Smooth muscle cell (in vitro differentiated cells): Measurements from ENCODE around the gene CSGALNACT2. TPM values are rescaled to one million over a fixed set of nuclear protein-coding genes. Genes with fewer than 3 reads are reported as not detected.

Source experiments
- DNase-seq: peaks from one replicate; lab custom pipeline; 2025; ENCODE audit not compliant: unreplicated experiment; lab: John Stamatoyannopoulos, UW
- H2AFZ ChIP-seq: fragments of 200-600 bp; sonication (generic); 2 replicates; pipeline ENCODE4 v1.6.0; 2016; ENCODE audit warnings: antibody characterized with exemption, low read depth, mild to moderate bottlenecking
- H3F3A ChIP-seq: fragments of 200-600 bp; sonication (generic); 2 replicates; pipeline ENCODE4 v1.6.0; 2017; ENCODE audit warnings: antibody characterized with exemption, low read depth
- H3K27ac ChIP-seq: fragments of 200-600 bp; sonication (generic); 2 replicates; pipeline ENCODE4 v1.5.1; 2016; ENCODE audit warnings: low read depth, mild to moderate bottlenecking
- H3K27me3 ChIP-seq: fragments of 200-600 bp; sonication (generic); 2 replicates; pipeline ENCODE4 v1.6.1; 2016; ENCODE audit warnings: low read depth, mild to moderate bottlenecking
- H3K36me3 ChIP-seq: fragments of 200-600 bp; sonication (generic); 2 replicates; pipeline ENCODE4 v1.5.1; 2016; ENCODE audit warnings: low read depth
- H3K4me1 ChIP-seq: fragments of 200-600 bp; sonication (generic); 2 replicates; pipeline ENCODE4 v1.5.1; 2016; ENCODE audit warnings: low read depth
- H3K4me2 ChIP-seq: fragments of 200-600 bp; sonication (generic); 2 replicates; pipeline ENCODE4 v1.6.0; 2016; ENCODE audit warnings: mild to moderate bottlenecking
- H3K4me3 ChIP-seq: fragments of 200-600 bp; sonication (generic); 2 replicates; pipeline ENCODE4 v1.5.1; 2016; ENCODE audit warnings: mild to moderate bottlenecking
- H3K79me2 ChIP-seq: fragments of 200-600 bp; sonication (generic); 2 replicates; pipeline ENCODE4 v1.6.0; 2016; ENCODE audit warnings: low read depth, mild to moderate bottlenecking
- H3K9ac ChIP-seq: fragments of 200-600 bp; sonication (generic); 2 replicates; pipeline ENCODE4 v1.6.0; 2016; ENCODE audit warnings: low read depth
- H3K9me3 ChIP-seq: fragments of 200-600 bp; sonication (generic); replicated peaks from 2 replicates; pipeline ENCODE4 v1.5.1; 2016; ENCODE audit warnings: low read depth
- H4K20me1 ChIP-seq: fragments of 200-600 bp; sonication (generic); 2 replicates; pipeline ENCODE4 v1.6.0; 2016; ENCODE audit warnings: low read depth
- WGBS: methylation state at CpG from one replicate; pipeline ENCODE4 v1.1.7; 2016; ENCODE audit warnings: low lambda C conversion rate; 5-methylcytosine and 5-hydroxymethylcytosine counted together
- polyA plus RNA-seq: library from polyadenylated mRNA; unstranded; fragments of >200 nt; fragmentation: Nextera tagmentation; extraction: Ambion mirVana; gene quantifications from 2 replicates; pipeline ENCODE4 v1.2.1, GENCODE V29; 2016
- total RNA-seq: library from RNA; depleted of rRNA; stranded (reverse); fragments of >200 nt; gene quantifications from 2 replicates; pipeline ENCODE4 v1.2.3, GENCODE V29; 2014
- TF ChIP-seq, protein P1 (sequence below): fragments of 200-600 bp; sonication (generic); IDR thresholded peaks from 2 replicates; pipeline ENCODE4 v1.5.1; 2017; ENCODE audit warnings: borderline replicate concordance, mild to moderate bottlenecking, antibody characterized with exemption; ENCODE audit not compliant: insufficient read depth, poor library complexity, severe bottlenecking

Gene CSGALNACT2
- total and polyA plus RNA-seq, 2 experiments from 2014 or later, result 35.6 to 40.4 TPM

DNA sequence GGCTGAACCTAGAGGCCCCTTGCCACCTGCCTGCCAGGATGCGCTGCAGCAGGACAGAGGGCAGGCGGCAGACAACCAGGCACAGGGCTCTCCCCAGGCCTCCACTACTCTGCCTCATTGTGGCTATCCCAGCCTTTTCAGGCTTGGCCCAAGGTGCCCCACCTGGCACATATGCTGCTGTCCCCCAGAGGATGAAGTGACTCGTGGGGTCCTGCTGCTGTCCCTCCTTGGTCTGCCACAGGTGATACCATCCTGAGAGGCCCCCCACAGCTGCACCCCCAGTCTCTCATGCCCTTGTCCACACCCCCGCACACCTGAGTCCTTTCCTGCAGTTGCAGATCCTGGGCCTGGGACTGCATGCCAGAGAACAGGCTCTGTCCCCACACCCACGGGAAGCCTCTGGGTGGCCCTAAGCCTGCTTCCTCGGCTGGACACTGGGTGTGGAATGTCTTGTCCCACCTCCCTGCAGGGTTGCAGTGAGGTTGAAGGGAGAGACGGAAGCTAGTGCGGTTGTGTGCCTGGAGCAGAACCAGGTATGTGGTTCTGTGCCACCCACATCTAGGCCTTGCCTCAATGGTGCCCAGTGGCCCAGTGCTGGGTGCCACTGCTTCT is 73.3 kb downstream of the CSGALNACT2 start:
- 90% methylated on average over 8 of the region's 8 CpGs for WGBS
- no peaks in the 10 kb centered on the region for H3K79me2 ChIP-seq

GRCh38 chr10:43212043-43212721 is 73.9 kb downstream of the CSGALNACT2 start:
- no peaks in the 10 kb centered on the region for H3K79me2 ChIP-seq
- WGBS, result 87% methylated on average over 13 of the region's 13 CpGs
- no peak overlapping the region for H3K9ac ChIP-seq
- no peak for DNase-seq
- H3K9me3 ChIP-seq, result no peaks in the 10 kb centered on the region
- no peak overlapping the region for H3K27ac ChIP-seq
- no peaks in the 10 kb centered on the region for H3K36me3 ChIP-seq
- H3K4me2 ChIP-seq, result no peak overlapping the region
- H2AFZ ChIP-seq, result no peak overlapping the region
- H3K4me1 ChIP-seq, result no peaks in the 10 kb centered on the region
- no peaks in the 10 kb centered on the region for H3F3A ChIP-seq
- no peak overlapping the region for H3K4me3 ChIP-seq
- no peaks in the 10 kb centered on the region for H4K20me1 ChIP-seq
- H3K27me3 ChIP-seq, result peaks cover 7% of the 10 kb centered on the region
- TF ChIP-seq, protein P1, sequence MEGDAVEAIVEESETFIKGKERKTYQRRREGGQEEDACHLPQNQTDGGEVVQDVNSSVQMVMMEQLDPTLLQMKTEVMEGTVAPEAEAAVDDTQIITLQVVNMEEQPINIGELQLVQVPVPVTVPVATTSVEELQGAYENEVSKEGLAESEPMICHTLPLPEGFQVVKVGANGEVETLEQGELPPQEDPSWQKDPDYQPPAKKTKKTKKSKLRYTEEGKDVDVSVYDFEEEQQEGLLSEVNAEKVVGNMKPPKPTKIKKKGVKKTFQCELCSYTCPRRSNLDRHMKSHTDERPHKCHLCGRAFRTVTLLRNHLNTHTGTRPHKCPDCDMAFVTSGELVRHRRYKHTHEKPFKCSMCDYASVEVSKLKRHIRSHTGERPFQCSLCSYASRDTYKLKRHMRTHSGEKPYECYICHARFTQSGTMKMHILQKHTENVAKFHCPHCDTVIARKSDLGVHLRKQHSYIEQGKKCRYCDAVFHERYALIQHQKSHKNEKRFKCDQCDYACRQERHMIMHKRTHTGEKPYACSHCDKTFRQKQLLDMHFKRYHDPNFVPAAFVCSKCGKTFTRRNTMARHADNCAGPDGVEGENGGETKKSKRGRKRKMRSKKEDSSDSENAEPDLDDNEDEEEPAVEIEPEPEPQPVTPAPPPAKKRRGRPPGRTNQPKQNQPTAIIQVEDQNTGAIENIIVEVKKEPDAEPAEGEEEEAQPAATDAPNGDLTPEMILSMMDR, result no peak

More for the DNA sequence above, 73.3 kb downstream of the CSGALNACT2 start:
- no peak overlapping the region for H3K4me3 ChIP-seq
- no peak overlapping the region for H3K27ac ChIP-seq
- TF ChIP-seq, protein P1, result no peak
- peaks cover 7% of the 10 kb centered on the region for H3K27me3 ChIP-seq
- no peak overlapping the region for H3K4me2 ChIP-seq
- no peaks in the 10 kb centered on the region for H3K9me3 ChIP-seq
- no peak overlapping the region for H2AFZ ChIP-seq
- DNase-seq, result no peak
- no peaks in the 10 kb centered on the region for H3K36me3 ChIP-seq
- no peaks in the 10 kb centered on the region for H4K20me1 ChIP-seq
- no peaks in the 10 kb centered on the region for H3K4me1 ChIP-seq
- H3K9ac ChIP-seq, result no peak overlapping the region
- no peaks in the 10 kb centered on the region for H3F3A ChIP-seq

DNA sequence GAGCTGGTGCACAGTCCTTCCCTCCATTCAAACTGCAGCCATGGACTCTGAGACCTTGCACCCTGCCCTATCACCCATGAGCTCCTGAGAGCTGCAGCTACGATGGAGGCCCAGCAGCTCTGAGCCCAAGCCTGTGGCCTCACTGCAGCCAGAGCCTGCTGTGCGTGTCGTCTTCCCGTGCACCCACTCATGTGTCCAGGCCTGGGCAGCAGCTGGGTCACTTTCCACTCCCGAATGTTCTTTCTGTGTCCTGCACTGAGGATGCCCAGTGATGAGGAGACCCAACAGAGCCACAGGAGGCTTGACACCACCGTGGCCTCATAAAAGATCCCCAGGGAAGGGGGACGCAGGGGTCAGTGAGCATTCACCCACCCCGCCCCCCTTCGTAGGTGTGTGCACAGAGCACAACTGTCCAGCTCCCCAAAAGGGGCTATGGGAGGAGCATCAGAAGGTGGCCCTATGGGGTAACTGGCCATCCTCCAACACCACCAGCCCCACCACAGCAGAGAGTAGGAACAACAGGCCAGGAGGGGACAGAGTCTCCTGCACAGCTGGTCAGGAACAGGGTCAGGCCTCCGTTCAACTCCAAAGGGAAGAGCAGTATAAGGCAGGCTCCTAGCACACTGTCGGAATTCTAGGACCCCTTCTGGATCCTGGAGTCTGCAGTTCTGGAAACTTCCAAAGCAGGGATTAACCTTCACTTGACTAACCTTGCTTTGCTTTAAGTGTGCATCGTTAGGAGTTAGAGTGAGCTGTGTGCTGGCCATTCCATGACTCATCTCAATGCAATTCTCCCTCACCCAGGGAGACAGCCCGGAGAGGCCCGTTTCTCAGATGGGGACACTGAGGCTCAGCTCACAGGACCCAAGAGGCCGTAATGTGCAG is 76.1 kb downstream of the CSGALNACT2 start:
- Histone ChIP-seq H3K4me1 (no peaks in the 10 kb centered on the region), H3K4me3 (no peak overlapping the region), H3K9me3 (no peaks in the 10 kb centered on the region), H3K36me3 (no peaks in the 10 kb centered on the region), H3K79me2 (no peaks in the 10 kb centered on the region), H3K27ac (no peak overlapping the region), H3K9ac (no peak overlapping the region), H3K27me3 (peaks cover 7% of the 10 kb centered on the region), H4K20me1 (no peaks in the 10 kb centered on the region), H2AFZ (no peak overlapping the region), H3K4me2 (no peak overlapping the region), H3F3A (no peaks in the 10 kb centered on the region)
- TF ChIP-seq, protein P1, result no peak
- DNase-seq, result no peak
- 82% methylated on average over 15 of the region's 15 CpGs for WGBS
